ENCODE measurements around the gene SERPINB6.
"Not testable (repeated sequence)": the region's sequence is repeated elsewhere in the genome, so short reads cannot be mapped to it uniquely, and the experiment has no call there.

The SERPINB6 gene

DNA sequence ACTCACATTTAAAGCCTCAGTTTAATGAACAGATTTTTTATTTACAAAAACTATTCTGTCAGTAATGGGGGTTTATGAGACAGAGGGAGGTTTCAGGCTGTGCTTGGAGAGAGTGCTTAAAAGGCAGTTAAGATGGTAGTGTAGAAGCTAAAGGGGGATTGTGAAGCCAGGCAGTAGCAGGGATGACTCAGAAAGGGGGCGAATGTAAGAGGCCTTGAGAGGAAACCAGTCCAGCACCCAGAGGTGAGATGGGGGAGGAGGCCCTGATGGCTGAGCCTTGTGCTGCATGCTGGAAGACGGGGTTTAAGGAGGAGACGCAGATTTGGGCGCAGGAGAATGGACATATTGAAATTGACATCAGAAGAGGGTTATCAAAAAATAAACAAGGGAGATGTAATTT lies 61.6 kb downstream of the SERPINB6 start:
- Histone ChIP-seq H3K4me3 (replicated peaks; ENCODE audit: insufficient read depth, low read length) (no peak overlapping the region), H3K27me3 (ENCODE audit: insufficient read depth, poor library complexity, severe bottlenecking) (no peaks in the 10 kb centered on the region), H3K27ac (replicated peaks) (no peak overlapping the region)
- no peak for TF ChIP-seq GABPA (IDR thresholded peaks at IDR 0.05; ENCODE audit: low read depth)
- TF ChIP-seq, protein P1, sequence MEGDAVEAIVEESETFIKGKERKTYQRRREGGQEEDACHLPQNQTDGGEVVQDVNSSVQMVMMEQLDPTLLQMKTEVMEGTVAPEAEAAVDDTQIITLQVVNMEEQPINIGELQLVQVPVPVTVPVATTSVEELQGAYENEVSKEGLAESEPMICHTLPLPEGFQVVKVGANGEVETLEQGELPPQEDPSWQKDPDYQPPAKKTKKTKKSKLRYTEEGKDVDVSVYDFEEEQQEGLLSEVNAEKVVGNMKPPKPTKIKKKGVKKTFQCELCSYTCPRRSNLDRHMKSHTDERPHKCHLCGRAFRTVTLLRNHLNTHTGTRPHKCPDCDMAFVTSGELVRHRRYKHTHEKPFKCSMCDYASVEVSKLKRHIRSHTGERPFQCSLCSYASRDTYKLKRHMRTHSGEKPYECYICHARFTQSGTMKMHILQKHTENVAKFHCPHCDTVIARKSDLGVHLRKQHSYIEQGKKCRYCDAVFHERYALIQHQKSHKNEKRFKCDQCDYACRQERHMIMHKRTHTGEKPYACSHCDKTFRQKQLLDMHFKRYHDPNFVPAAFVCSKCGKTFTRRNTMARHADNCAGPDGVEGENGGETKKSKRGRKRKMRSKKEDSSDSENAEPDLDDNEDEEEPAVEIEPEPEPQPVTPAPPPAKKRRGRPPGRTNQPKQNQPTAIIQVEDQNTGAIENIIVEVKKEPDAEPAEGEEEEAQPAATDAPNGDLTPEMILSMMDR (IDR thresholded peaks at IDR 0.05; ENCODE audit: insufficient read depth, low read length) = no peak
- no peak for TF ChIP-seq SPI1 (IDR thresholded peaks at IDR 0.05; ENCODE audit: borderline replicate concordance, low read depth)
- TF ChIP-seq, protein P2, sequence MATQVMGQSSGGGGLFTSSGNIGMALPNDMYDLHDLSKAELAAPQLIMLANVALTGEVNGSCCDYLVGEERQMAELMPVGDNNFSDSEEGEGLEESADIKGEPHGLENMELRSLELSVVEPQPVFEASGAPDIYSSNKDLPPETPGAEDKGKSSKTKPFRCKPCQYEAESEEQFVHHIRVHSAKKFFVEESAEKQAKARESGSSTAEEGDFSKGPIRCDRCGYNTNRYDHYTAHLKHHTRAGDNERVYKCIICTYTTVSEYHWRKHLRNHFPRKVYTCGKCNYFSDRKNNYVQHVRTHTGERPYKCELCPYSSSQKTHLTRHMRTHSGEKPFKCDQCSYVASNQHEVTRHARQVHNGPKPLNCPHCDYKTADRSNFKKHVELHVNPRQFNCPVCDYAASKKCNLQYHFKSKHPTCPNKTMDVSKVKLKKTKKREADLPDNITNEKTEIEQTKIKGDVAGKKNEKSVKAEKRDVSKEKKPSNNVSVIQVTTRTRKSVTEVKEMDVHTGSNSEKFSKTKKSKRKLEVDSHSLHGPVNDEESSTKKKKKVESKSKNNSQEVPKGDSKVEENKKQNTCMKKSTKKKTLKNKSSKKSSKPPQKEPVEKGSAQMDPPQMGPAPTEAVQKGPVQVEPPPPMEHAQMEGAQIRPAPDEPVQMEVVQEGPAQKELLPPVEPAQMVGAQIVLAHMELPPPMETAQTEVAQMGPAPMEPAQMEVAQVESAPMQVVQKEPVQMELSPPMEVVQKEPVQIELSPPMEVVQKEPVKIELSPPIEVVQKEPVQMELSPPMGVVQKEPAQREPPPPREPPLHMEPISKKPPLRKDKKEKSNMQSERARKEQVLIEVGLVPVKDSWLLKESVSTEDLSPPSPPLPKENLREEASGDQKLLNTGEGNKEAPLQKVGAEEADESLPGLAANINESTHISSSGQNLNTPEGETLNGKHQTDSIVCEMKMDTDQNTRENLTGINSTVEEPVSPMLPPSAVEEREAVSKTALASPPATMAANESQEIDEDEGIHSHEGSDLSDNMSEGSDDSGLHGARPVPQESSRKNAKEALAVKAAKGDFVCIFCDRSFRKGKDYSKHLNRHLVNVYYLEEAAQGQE (IDR thresholded peaks at IDR 0.05; ENCODE audit: insufficient replicate concordance, low read depth) = no peak
- no peak for TF ChIP-seq POLR2AphosphoS5 (IDR thresholded peaks at IDR 0.05; ENCODE audit: low read depth)
- no peak for DNase-seq (ENCODE audit: low read depth in 1 of 2, low spot score in 1 of 2)

DNA sequence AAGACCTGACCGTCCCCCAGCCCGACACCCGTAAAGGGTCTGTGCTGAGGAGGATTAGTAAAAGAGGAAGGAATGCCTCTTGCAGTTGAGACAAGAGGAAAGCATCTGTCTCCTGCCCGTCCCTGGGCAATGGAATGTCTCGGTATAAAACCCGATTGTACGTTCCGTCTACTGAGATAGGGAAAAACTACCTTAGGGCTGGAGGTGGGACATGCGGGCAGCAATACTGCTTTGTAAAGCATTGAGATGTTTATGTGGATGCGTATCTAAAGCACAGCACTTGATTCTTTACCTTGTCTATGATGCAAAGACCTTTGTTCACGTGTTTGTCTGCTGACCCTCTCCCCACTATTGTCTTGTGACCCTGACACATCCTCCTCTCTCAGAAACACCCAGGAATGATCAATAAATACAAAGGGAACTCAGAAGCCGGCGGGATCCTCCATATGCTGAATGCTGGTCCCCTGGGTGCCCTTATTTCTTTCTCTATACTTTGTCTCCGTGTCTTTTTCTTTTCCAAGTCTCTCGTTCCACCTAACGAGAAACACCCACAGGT lies 62.2 kb downstream of the SERPINB6 start:
- H3K27me3 ChIP-seq (ENCODE audit: insufficient read depth, poor library complexity, severe bottlenecking) = not testable (repeated sequence)

DNA sequence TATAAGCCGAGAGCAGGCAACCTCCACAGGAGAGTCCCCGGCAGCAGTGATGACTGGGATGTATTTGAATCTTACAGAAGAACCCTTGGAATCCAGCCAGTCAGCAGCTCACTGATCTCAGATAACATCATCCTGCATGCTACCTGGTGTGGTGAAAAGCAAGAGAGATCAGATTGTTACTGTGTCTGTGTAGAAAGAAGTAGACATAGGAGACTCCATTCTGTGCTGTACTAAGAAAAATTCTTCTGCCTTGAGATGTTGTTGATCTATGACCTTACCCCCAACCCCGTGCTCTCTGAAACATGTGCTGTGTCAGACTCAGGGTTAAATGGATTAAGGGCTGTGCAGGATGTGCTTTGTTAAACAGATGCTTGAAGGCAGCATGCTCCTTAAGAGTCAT lies 62.9 kb downstream of the SERPINB6 start:
- H3K4me3 ChIP-seq (replicated peaks; ENCODE audit: insufficient read depth, low read length); DNase-seq (ENCODE audit: low read depth in 1 of 2, low spot score in 1 of 2); H3K27ac ChIP-seq (replicated peaks); H3K27me3 ChIP-seq (ENCODE audit: insufficient read depth, poor library complexity, severe bottlenecking): not testable (repeated sequence)

More for the DNA sequence above, 62.2 kb downstream of the SERPINB6 start:
- not testable (repeated sequence) for DNase-seq (ENCODE audit: low read depth in 1 of 2, low spot score in 1 of 2); H3K27ac ChIP-seq (replicated peaks); H3K4me3 ChIP-seq (replicated peaks; ENCODE audit: insufficient read depth, low read length)

DNA sequence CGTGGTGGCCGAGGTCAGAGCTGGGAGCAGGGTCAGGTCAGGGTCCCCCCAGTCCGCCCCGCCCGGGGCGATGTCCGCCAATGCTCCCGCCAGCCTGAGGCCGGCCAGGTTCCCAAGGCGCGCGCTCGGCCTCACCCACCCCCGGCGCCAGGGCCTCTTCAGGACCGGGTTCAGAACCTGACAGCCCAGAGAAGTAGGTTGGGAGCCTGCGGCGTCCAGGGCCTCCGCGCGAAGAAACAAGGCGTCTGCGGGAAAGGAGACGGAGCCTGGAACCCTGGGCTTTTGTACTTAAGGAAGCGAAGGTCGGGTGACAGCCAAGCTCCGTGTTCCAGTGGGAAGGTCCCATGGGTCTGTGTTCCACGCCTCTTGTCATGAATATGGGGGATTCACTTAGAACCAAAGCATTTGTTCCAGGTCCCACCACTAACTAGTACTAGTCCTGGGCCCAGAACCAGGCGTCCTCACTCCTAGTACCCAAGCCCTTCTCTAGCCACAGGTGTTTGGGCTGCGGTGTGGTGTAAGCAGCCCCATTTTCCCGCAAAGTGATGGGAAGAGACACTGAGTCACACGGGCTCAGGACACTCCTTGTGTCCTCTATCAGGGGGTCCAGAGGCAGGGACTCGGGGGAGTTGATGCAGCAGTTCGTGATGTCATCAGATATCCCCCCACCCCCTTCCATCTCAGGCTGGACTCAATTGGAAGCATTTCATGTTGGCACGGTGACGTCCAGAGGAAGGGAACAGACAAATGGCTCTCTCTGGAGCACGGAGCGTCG lies 67.8 kb downstream of the SERPINB6 start:
- not testable (repeated sequence) for DNase-seq (ENCODE audit: low read depth in 1 of 2, low spot score in 1 of 2); H3K27ac ChIP-seq (replicated peaks)
- peaks cover 12% of the 10 kb centered on the region for H3K27me3 ChIP-seq (ENCODE audit: insufficient read depth, poor library complexity, severe bottlenecking)
- peak overlapping the region; percentile 45 for H3K4me3 ChIP-seq (replicated peaks; ENCODE audit: insufficient read depth, low read length)

DNA sequence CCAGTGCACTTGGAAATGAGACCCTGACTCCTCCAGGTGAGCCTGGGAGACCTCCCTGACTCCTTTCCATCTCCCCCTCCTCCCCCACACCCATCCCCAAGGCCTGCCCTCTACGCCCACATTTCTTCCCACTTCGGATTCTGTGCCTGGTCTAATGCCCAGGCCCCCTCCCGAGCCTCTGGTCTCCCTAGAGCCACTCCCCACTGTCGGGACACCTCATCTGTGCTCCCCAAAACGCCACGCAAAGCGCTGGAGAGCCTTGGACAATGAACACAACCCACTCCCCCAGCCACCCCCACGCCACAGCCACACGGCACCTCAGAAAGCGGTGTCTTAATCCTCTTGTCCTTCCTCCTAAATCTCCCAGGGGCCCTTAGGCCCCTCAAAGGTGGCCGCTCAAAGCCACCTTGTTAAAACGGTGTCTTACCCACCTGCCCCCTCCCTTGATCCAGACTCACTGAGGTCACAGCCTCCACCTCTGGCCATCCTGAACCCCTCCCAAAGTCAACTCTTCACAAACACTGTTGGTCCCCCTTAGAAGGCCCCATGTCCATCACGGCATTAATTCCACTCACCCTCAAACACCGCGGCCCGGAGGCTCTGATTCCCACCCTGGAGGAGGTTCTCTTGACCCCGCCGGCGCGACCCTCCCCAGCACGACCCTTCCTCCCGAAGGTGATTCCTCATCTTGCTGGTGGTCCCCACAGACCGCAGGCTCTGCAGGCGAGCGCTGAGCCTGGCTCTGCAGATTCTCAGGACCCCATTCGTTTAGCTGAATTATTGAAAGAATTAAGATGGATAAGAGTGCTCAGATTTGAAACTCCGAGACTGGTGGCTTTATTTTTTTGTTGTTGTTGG lies 69.5 kb downstream of the SERPINB6 start:
- not testable (repeated sequence) for H3K27ac ChIP-seq (replicated peaks); H3K4me3 ChIP-seq (replicated peaks; ENCODE audit: insufficient read depth, low read length); DNase-seq (ENCODE audit: low read depth in 1 of 2, low spot score in 1 of 2)
- H3K27me3 ChIP-seq (ENCODE audit: insufficient read depth, poor library complexity, severe bottlenecking) = peaks cover 12% of the 10 kb centered on the region

DNA sequence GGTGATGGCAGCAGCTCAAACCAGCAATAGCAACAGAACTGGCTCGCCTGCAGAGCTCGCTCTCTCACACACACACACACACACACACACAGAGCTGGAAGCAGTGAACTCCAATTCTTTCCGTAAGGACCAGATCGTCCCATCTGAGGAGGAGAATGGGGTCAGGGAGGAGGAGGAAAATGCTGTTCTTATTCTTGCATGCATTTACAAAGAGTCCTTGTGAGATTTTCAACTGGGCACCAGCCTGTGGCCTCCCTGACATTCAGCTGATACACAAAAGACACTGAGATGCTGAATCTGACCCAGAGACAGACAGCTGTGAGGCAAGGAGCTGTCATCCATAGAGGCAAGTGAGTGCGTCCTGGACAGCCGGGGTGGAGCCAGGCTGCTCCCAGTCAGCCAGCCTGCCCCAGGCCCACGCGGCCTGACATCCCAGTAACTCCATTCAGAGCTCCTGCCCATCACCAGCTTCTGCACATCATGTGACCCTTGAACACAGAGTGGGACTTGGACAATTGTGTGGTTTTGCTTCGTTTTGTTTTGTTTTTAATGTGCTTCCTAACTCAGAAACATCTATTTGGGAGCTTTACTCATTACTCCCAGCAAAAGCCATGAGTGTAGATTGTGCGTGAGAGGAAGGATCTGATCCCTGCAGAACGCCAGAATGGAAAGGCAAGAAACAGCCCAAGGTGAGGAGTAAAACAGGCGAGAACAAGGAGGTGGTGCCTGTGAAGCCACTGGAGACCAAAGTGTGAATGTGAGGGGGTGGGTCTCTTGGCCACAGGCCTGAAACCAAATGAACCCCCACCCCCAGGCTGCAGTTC lies 70.3 kb downstream of the SERPINB6 start:
- TF ChIP-seq GABPA (IDR thresholded peaks at IDR 0.05; ENCODE audit: low read depth) (no peak), SPI1 (IDR thresholded peaks at IDR 0.05; ENCODE audit: borderline replicate concordance, low read depth) (no peak)
- Histone ChIP-seq H3K4me3 (replicated peaks; ENCODE audit: insufficient read depth, low read length) (no peak overlapping the region), H3K27ac (replicated peaks) (no peak overlapping the region), H3K27me3 (ENCODE audit: insufficient read depth, poor library complexity, severe bottlenecking) (peaks cover 12% of the 10 kb centered on the region)
- DNase-seq (ENCODE audit: low read depth in 1 of 2, low spot score in 1 of 2) = no peak

Data from HL-60 (cell line).